Measurements from ENCODE around the gene SDF4.

DNA sequence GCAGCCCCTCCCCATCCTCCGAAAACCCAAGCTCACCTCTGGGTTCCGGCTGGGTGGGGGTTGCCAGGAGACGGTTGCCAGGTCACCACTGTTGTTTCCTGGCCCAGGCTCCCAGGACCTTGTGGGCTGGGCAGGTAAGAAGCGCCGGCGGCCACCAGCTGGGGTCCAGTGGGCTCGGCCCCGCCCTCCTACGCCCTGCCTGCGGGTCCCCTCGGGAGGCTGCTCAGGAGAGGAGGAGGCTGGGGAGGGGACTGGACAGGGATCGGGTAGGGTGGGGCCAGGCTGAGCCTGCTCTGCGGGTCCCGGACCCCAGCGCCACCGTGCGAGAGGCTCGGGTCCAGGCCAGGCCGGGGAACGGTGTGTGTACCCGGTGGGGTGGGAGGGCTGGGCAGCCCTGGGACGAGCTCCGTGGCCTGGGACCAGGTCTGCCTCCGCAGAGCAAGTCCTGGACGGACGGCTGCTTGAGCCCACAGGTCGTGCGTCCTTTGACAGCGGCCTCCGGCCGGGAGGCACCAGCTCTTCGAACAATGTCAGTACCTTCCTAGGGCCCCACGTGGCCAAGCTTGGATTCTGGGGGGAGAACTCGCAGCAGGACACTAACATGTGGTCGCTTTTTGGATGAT, 57.9 kb downstream of the SDF4 start, which contains the start of gene TTLL10:
- TF ChIP-seq, protein P1, sequence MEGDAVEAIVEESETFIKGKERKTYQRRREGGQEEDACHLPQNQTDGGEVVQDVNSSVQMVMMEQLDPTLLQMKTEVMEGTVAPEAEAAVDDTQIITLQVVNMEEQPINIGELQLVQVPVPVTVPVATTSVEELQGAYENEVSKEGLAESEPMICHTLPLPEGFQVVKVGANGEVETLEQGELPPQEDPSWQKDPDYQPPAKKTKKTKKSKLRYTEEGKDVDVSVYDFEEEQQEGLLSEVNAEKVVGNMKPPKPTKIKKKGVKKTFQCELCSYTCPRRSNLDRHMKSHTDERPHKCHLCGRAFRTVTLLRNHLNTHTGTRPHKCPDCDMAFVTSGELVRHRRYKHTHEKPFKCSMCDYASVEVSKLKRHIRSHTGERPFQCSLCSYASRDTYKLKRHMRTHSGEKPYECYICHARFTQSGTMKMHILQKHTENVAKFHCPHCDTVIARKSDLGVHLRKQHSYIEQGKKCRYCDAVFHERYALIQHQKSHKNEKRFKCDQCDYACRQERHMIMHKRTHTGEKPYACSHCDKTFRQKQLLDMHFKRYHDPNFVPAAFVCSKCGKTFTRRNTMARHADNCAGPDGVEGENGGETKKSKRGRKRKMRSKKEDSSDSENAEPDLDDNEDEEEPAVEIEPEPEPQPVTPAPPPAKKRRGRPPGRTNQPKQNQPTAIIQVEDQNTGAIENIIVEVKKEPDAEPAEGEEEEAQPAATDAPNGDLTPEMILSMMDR (IDR thresholded peaks at IDR 0.05) = no peak
- no peak for TF ChIP-seq ZFX (IDR thresholded peaks at IDR 0.05; ENCODE audit: borderline replicate concordance)

Data from 22Rv1 (cell line).